Stimulated activated CD4-positive, alpha-beta T cell treated with anti-CD3 and anti-CD28 coated beads, Interleukin-12 subunit alpha, Interleukin-12 subunit beta, amount 100 ng/mL, for 24 hours (primary cell): ENCODE measurements around the gene RPS14.
A peak's percentile ranks its signal among the peaks of the same experiment; 100 is the strongest.

ENCODE experiments used
- DNase-seq, 2 experiments: peaks; one replicate each; pipeline ENCODE4 v3.0.0-alpha.2; 2020; ENCODE audit warnings: low read depth in 2 of 2

The RPS14 gene

DNA sequence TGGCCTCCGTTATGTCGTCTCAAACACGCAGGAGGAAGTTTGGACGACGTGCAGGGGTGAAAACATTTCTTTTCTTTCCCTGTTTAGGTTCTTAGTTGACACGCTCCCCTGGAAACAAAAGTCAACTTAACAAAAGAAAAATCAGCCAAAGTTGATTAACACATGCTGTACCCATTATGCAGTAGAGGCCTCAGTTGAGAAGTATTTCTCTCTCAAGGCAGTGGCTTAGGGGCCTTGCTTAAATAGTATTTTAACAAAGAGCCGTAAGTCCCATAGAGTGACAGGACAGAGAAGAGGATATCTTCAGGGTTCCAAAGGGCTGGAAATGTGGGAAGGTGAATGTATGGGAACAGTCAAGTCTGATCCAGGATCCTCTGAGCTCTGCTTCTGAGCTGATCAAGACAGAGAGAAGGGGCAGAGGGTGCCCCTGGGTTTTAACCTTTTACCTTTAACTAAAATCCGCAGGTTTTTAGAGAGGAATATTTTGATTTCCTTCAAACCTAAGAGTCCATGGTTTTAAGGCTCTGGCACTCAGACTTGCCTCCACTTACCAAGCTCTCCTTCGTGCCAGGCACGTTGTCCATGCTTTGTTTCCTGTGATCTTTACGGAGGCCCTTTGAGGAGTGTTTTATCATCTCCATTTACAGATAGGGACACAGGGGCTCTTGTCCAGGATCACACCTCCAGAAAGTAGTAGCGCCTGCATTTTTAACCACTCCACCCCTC is 36.2 kb downstream of the RPS14 start:
- no peak for DNase-seq

- peak; percentile 80 to 87 for DNase-seq
Observed at GRCh38 chr5:150412319-150413175, 37.0 kb downstream of the RPS14 start, which contains the start of gene CD74. Gene CD74 (minus strand): TSS chr5:150412910. CDS start chr5:150412749, 161 bp downstream.

GRCh38 chr5:150411245-150411979 is 38.1 kb downstream of the RPS14 start:
- DNase-seq = peak; percentile 31 to 53

- no peak for DNase-seq
Observed at GRCh38 chr5:150410524-150411244, 38.9 kb downstream of the RPS14 start.

DNA sequence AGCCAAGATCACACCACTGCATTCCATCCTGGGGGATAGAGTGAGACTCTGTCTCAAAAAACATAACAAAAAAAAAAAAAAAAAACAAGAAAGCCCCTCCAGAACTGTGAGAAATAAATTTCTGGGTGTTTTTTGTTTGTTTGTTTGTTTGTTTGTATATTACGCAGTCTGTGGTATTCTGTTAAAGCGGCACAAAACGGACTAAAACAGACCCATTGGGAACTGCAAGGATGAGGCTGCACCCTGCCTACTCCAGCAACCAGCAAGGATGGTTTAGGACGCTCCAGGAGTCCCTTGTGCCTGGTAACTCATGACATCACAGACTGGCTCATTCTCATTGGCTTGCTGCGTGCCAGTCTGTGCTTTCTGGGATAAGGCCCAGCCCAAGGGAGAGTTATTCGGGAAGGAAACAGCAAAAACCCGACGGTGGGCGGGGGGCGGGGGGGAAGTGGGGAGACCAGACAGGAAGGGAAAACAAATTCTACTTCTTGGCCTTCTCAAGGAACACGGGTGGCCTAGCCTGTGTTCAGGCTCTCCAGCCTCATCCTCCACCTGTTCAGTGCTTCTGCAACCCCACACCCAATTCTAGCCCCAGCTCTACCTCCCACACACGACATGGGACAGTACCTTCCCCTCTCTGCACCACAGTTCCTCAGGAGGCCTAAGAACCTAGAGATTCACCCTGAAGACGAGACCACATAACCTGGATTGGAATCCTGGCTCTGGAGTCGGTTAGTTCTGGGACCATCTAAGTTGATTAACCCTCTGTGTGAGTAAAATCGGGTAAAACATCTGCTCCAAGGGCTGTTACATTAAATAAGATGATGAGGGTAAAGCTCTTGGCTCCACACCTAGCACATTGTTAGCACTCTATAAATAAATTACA is 39.7 kb downstream of the RPS14 start:
- DNase-seq = peak; percentile 24 to 25

DNA sequence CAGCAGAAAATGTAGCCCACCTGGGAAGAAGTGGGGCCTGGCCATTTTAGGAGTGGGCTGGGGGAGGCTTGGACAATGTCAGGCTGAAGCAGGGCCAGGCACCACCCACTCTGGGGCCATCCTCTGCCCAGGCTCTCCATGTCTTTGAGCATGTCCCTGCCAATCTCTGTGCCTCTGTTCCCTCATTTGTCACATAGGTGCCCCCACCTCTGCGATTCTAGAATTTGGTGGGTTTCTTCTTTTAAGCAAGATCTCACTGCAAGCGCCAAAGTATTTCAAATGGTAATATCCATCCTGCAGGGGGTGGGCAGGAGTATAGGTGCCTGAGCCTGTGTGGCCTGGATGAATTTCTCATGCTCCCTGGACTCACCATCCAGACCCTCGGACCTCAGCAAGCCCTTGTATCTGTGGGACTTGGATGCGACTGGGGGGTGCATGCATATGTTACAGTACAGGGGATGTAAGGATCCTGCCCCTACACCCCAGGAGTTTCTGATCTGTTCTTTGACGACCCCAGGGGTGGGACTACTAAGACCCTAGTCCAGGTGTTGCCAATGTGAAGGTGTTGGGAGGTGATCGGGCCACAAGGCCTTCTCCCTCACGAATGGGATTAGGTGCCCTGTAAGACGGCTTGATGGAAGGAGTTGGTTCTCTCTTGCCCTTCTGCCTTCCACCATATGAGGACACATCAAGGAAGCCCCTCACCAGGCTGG is 41.2 kb downstream of the RPS14 start:
- DNase-seq = no peak

GRCh38 chr5:150407096-150407720 is 42.3 kb downstream of the RPS14 start:
- no peak for DNase-seq

DNA sequence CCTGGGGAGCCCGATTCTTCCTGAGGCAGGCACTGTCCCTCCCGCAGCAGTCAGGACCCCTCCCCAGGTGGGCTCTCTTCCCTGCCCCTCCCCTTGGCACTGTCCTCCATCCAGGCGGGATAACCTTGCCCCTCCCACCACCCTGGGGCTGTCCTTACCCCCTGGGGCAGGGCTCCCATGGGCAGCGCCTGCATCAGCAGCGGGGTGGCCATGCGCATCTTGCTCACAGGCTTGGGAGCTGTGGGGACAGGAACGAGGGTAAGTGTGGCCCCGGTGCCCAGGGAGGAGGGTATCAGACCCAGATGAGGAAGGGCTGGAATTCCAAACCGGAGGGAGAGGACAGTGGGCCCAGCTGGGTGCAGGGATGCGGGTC is 42.8 kb downstream of the RPS14 start:
- no peak for DNase-seq

DNA sequence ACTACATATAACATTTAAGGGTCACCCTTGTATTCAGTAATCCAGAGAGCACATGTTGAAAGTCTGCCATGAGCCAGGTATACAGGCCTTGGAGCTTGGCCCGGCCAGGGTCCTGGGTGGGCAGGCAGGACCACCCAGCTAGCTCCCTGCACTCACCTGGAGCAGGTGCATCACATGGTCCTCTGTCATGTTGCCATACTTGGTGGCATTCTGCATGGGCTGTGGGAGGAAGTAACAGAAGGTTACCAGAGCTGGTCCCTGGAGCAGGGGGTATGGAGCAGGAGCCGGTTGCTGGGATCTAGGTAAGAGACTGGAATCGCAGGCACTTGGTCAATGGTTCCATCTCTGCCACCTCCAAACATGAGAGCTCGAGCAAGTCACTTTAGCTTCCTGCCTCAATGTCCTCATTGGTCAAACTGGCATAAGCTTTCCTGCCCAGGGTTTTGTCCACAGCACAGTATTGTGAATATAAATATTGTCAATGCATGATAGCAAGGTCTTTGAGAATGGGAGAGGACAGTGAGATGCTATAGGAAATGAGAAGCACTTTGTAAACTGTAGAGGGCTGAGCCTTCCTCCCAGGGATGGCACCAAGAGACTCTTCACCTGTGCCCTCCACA is 43.3 kb downstream of the RPS14 start:
- DNase-seq = no peak

DNA sequence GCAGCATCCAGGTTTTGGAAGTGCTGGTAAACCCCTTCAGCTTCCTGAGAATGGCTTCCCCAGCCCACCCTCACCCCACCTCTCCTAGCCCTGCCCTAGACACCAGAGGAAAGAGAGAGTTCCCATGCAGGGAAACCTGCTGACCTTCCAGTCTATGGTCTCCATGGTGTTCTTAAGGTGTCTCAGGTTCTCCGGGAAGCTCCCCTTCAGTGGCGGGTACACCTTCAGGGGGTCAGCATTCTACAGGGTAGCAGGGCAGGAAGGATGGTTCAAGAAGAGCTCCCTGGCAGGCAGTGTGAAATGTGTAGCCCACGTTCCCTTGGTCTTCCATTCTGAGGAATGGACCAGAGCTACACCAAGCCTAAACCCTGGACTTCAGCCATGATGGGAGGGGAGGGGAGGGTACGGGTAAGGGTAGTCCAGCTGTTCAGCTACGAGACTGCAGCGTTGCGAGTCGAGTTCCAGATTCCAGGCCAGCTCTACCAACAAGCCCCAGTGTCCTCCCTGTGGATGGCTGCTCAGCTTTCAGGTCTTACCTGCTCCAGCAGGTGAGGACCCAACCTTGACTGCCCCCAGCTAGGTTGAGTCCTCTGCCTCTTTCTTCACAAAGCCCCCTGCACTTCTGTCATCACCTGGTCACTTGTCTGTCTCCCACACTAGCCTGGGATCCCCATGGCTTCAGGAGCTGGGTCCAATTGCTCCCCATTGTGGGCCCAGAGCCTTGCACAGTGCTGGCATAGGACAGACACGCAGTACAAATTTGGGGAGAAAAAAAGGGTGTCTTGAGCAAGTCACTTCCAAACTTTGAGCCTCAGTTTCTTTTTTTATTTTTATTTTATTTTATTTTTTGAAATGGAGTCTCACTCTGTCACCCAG is 44.4 kb downstream of the RPS14 start:
- DNase-seq = no peak

DNA sequence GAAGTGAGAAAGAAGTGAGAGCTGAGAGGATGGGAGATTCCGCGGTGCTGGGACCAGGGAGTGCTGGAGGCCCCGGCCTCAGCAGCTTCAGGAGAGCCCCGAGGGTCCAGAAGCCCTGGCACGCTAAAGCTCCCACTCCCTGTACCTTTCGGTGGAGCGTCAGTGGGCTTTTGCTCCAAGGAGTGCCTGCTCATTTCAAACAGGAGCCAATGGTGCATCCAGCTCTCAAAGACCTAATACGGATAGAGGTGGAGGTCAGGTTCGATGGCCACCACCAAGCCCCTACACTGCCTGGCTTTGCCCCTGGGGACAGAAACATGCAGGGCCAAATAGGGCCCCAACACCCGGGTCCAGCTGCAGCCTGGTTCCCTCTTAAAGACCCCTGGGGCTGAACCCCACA is 45.0 kb downstream of the RPS14 start:
- DNase-seq = no peak

DNA sequence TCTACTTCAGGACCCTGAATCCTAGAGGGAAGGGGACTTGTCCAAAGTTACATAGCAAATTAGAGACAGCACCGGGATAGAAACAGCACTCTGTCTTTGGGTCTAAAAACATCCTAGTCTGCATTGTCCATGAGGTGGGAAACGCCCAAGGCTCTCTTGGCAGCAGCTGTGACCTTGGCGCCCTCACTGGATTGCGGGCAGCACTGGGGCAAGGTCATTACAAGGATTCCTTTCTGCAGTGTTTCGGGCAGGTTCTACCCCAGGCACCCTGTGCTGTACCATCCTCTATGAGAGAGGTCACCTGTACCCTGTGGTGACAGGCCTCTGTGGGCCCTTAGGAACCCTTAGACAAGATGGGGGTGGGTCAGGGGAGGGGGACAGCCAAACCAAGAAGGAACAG is 45.4 kb downstream of the RPS14 start:
- DNase-seq = no peak

DNA sequence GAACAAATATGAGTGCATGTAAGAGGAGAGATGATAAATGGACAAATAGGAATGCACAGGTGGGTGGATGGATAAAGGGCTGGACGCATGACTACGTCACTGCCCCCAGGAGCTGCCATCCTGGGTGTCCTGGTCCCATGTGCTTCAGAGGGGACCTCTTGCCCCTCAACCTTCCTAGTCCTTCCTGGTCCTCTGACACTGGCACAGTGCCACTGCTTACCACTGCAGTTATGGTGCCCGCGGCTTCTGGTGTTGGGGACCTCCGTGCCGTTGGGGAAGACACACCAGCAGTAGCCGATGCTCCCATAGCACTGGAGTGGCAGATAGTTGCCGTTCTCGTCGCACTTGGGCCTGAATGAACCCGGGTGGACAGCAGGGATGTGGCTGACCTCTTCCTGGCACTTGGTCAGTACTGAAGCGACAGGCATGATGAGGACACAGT is 46.6 kb downstream of the RPS14 start:
- no peak for DNase-seq

DNA sequence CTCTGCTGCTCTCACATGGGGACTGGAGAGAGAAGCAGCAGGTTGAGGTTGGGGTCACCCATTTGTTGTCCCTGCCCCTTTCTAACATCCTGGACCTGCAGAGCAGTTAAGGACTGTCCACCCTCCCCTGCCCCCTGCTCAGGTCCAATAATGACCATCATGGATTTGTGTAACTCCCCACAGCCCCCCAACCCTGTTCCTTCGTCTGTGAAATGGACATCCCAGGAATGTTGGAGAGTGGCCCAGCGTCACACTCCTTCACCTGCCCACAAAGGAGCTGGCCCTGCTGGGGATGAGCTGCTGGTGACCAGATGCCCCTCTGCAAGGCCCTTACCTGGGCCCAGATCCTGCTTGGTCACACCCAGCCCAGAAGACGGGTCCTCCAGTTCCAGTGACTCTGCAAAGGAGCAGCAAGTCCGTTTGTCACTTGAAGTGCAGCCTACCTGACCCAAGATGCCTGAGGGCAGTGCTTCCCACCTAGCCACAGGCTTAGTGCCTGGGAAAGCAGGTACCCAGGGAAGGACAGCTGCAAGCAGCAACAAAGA is 47.2 kb downstream of the RPS14 start:
- DNase-seq = no peak

DNA sequence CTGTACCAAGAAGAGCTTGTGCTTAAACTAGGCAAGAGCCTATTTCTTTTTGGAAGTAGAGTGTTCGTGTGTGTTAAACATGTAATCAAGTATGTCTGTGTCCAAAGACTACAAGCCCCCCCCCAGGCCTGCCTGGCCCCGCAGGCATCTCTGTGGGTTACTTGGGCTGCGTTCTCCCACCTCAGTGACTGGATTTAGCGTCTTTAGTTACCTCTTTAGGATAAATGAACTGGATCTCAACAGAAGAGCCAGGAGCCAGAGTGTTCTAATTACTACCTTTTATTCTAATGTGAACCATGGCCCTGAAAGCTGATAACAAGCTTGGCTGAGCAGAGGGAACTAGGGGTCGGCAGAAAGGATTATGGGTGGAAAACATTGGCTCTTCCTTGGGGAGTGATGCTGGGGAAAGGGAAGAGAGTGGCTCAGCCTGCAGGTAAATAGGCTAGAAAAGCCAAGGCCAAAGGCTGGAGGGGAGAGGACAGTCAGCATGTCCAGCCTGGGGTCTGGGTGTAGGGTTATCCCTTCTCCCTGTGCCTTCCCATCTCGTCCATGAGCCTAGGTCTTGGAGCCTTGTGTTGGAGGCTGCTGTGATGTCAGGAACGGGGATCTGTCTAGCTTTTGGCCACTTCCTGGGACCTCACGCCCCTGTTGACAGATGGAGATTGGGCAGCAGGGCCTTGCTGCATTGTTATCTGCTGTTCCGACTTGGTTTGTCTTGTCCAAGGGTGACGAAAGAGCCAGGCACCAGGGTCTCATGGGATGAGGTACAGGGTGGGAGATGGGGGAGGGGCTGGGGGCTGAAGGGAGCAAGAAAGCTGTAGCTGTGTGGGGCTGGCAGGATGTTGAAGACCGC is 47.9 kb downstream of the RPS14 start:
- DNase-seq = no peak

DNA sequence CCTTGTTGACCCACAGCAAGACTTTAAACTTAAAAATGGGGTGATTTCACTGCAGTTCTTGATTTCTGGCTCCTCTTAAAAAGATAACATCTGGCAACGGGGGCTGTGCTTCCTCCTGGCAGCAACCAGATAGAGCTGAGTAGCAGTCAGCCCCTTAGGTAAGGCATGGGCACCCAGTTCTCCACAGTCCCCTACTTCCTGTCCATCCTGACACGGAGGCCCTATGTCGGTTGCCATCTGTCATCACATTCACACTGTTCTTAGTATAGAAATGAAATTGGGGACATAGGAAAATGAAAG is 48.5 kb downstream of the RPS14 start:
- no peak for DNase-seq
